SU-DHL-6 (cell line): ENCODE data around the gene LGALS14.

ENCODE experiments used
- H2AFZ ChIP-seq: fragments of 200-600 bp; sonication (generic); 2 replicates; pipeline ENCODE4 v1.6.1; 2014; ENCODE audit warnings: low read depth, mild to moderate bottlenecking, moderate library complexity, mixed read lengths, antibody characterized with exemption, low read length; ENCODE audit not compliant: severe bottlenecking
- H3F3A ChIP-seq: fragments of 200-600 bp; shearing (Covaris generic); 2 replicates; pipeline ENCODE4 v1.6.0; 2016; ENCODE audit warnings: antibody characterized with exemption, mild to moderate bottlenecking; ENCODE audit not compliant: insufficient read depth
- H3K27ac ChIP-seq: fragments of 200-600 bp; sonication (generic); 2 replicates; pipeline ENCODE4 v1.5.1; 2016; ENCODE audit warnings: low read depth, mild to moderate bottlenecking, low read length, moderate library complexity, mixed read lengths
- H3K27me3 ChIP-seq: fragments of 200-600 bp; sonication (generic), shearing (Covaris generic); 2 replicates; pipeline ENCODE4 v1.6.0; 2014; ENCODE audit warnings: mild to moderate bottlenecking, low read length
- H3K36me3 ChIP-seq: fragments of 200-600 bp; sonication (generic); 2 replicates; pipeline ENCODE4 v1.6.1; 2014; ENCODE audit warnings: mild to moderate bottlenecking, low read length, mixed read lengths
- H3K4me2 ChIP-seq: fragments of 300-600, 200-600 bp; shearing (Covaris generic), sonication (generic); 2 replicates; pipeline ENCODE4 v1.6.0; 2014; ENCODE audit warnings: low read length, low read depth, mild to moderate bottlenecking; ENCODE audit not compliant: poor library complexity, severe bottlenecking
- H3K4me3 ChIP-seq: fragments of 200-600 bp; sonication (generic); 2 replicates; pipeline ENCODE4 v1.5.1; 2014; ENCODE audit warnings: antibody characterized with exemption, low read length, mild to moderate bottlenecking, mixed read lengths; ENCODE audit not compliant: insufficient read depth, poor library complexity, severe bottlenecking
- H3K79me2 ChIP-seq: fragments of 200-600 bp; sonication (generic); 2 replicates; pipeline ENCODE4 v1.6.1; 2014; ENCODE audit warnings: mild to moderate bottlenecking, low read length, moderate library complexity; ENCODE audit not compliant: insufficient read depth
- H3K9ac ChIP-seq: fragments of 200-600 bp; sonication (generic); 2 replicates; pipeline ENCODE4 v1.7.0; 2014; ENCODE audit warnings: mild to moderate bottlenecking, low read length
- H3K9me2 ChIP-seq: fragments of 200-600 bp; sonication (generic); replicated peaks from 2 replicates; pipeline ENCODE4 v1.6.1; 2014; ENCODE audit warnings: low read length; ENCODE audit not compliant: insufficient read depth
- H3K9me3 ChIP-seq: fragments of 200-600 bp; sonication (generic); 2 replicates; pipeline ENCODE4 v1.6.1; 2014; ENCODE audit warnings: low read length, mixed read lengths; ENCODE audit not compliant: insufficient read depth
- H4K20me1 ChIP-seq: fragments of 200-600 bp; sonication (generic); 2 replicates; pipeline ENCODE4 v1.6.1; 2014; ENCODE audit warnings: low read depth, mild to moderate bottlenecking, antibody characterized with exemption, low read length, moderate library complexity, mixed read lengths
- CTCF ChIP-seq: fragments of 200-600 bp; sonication (generic); IDR thresholded peaks from one replicate; pipeline ENCODE4 v1.5.1; 2017; ENCODE audit warnings: antibody characterized with exemption, mild to moderate bottlenecking, low read length, moderate library complexity; ENCODE audit not compliant: insufficient read depth, poor library complexity, severe bottlenecking
- EZH2phosphoT487 ChIP-seq: fragments of 200-600 bp; sonication (generic), shearing (Covaris generic); conservative IDR thresholded peaks from 2 replicates; pipeline ENCODE4 v1.6.1; 2018; ENCODE audit warnings: mild to moderate bottlenecking, antibody characterized with exemption, low read length, moderate library complexity, mixed read lengths

The LGALS14 gene

DNA sequence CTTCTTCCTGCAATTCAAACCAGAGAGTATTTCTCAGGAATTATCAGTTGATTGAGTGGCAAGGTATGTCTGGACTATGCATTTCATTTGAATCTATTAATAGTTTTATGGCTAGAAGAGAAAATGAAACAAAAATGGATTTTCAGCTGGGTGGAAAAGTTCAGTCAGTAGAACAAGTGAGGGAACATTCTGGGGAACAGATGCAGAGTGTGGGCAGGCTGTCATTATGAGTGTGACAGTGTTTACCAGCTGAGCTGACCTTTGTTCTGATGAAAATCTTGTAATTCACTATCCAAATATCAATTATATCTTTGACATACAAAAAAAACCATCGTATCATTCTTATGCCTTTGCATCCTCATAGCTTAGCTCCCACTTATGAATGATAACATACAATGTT, 36.1 kb downstream of the LGALS14 start:
- no peak overlapping the region for H3K9ac ChIP-seq
- H3K36me3 ChIP-seq, result no peaks in the 10 kb centered on the region
- no peak overlapping the region for H2AFZ ChIP-seq
- H3K4me2 ChIP-seq, result no peak overlapping the region
- H3K9me3 ChIP-seq, result no peaks in the 10 kb centered on the region
- no peak for TF ChIP-seq CTCF
- no peak for TF ChIP-seq EZH2phosphoT487
- no peaks in the 10 kb centered on the region for H3K9me2 ChIP-seq
- H3K79me2 ChIP-seq, result no peaks in the 10 kb centered on the region
- no peak overlapping the region for H3K27ac ChIP-seq
- H4K20me1 ChIP-seq, result no peaks in the 10 kb centered on the region
- no peak overlapping the region for H3K4me3 ChIP-seq
- no peaks in the 10 kb centered on the region for H3K27me3 ChIP-seq
- H3F3A ChIP-seq, result no peaks in the 10 kb centered on the region

DNA sequence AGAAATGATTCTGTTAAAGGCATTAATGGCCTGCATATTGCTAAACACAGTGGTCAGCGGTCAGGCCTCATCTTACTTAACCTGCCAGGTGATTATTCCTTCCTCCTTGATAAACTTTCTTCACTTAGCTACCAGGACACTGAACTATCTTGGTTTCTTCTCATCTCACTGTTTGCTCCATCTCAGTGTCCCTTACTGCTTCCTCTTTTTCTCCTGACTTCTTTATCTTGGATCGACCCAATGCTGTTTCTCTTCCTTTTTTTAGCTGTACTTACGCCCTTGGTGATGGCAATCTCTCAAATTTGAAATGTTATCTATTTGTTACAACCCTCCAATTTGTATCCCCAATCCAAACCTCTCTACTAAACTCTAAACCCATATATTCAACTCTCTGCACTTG, 41.4 kb downstream of the LGALS14 start:
- H3K27ac ChIP-seq, result no peak overlapping the region
- H3K9me3 ChIP-seq, result no peaks in the 10 kb centered on the region
- TF ChIP-seq EZH2phosphoT487 (no peak), CTCF (no peak)
- H3K4me2 ChIP-seq, result no peak overlapping the region
- H2AFZ ChIP-seq, result no peak overlapping the region
- no peaks in the 10 kb centered on the region for H3K9me2 ChIP-seq
- no peaks in the 10 kb centered on the region for H3F3A ChIP-seq
- H3K9ac ChIP-seq, result no peak overlapping the region
- H3K36me3 ChIP-seq, result no peaks in the 10 kb centered on the region
- no peaks in the 10 kb centered on the region for H4K20me1 ChIP-seq
- H3K79me2 ChIP-seq, result no peaks in the 10 kb centered on the region
- no peak overlapping the region for H3K4me3 ChIP-seq
- no peaks in the 10 kb centered on the region for H3K27me3 ChIP-seq

DNA sequence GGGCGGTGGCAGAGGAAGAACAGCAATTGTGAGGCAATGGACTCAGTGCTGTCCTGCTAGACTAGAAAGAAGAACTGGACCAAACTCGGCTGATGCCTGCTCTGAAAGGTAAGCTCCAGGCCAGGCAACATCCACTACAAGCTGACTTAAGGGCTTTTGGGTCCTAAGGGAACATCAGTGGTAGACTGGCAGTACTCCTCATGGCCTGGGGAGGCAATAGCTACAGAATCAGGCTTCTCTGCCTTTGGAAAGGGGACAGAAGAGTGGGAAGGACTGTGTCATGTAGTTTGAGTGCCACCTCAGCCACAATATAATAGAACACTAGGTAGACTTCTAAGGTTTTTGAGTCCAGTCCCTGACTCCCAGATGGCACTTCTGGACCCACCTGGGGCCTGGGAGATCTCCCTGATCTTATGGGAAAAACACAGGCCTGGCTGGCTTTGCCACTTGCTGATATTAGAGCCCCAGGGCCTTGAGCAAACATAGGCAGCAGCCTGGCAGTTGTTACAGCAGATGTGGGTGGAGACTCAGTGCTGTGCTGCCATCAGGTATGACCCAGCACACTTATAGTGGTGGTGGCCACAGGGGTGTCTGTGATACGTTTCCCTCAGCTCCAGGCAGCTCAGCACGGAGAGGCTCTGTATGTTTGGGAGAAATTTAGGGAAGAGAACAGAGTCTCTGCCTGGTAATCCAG, 42.7 kb downstream of the LGALS14 start:
- Histone ChIP-seq H3K4me2 (no peak overlapping the region), H3K27me3 (no peaks in the 10 kb centered on the region), H3K4me3 (no peak overlapping the region), H3K36me3 (no peaks in the 10 kb centered on the region), H3F3A (no peaks in the 10 kb centered on the region), H3K9me2 (no peaks in the 10 kb centered on the region), H3K9ac (no peak overlapping the region), H3K79me2 (no peaks in the 10 kb centered on the region), H3K9me3 (no peaks in the 10 kb centered on the region), H4K20me1 (no peaks in the 10 kb centered on the region), H2AFZ (no peak overlapping the region), H3K27ac (no peak overlapping the region)
- no peak for TF ChIP-seq EZH2phosphoT487
- TF ChIP-seq CTCF, result no peak
